Limb (tissue), 2 donors: ENCODE results near the gene SELENOI.

Experiments
- DNase-seq, 2 donors: peaks; one replicate each; pipeline ENCODE4 v3.0.0-alpha.2; 2016; ENCODE audit errors: extremely low spot score in 2 of 2

Gene SELENOI

GRCh38 chr2:26410764-26411243 lies 64.9 kb downstream of the SELENOI start:
- no peak for DNase-seq

GRCh38 chr2:26411419-26411818 lies 65.5 kb downstream of the SELENOI start:
- no peak for DNase-seq

- DNase-seq: no peak
Observed at GRCh38 chr2:26412091-26412673, 66.2 kb downstream of the SELENOI start.

- DNase-seq: no peak
Observed at GRCh38 chr2:26414311-26414710, 68.4 kb downstream of the SELENOI start.

GRCh38 chr2:26421961-26422360 lies 76.0 kb downstream of the SELENOI start:
- DNase-seq: no peak

- no peak for DNase-seq
Observed at GRCh38 chr2:26422947-26423629, 77.1 kb downstream of the SELENOI start.

- DNase-seq: no peak
Observed at GRCh38 chr2:26423750-26424149, 77.8 kb downstream of the SELENOI start.

GRCh38 chr2:26424221-26424620 lies 78.3 kb downstream of the SELENOI start:
- no peak for DNase-seq

- no peak for DNase-seq
Observed at GRCh38 chr2:26428846-26429245, 82.9 kb downstream of the SELENOI start.

- DNase-seq: peak in 1 of 2 donors; percentile 51
Observed at GRCh38 chr2:26429779-26430578, 84.0 kb downstream of the SELENOI start.

- DNase-seq: no peak
Observed at GRCh38 chr2:26430826-26431225, 84.9 kb downstream of the SELENOI start.

- no peak for DNase-seq
Observed at GRCh38 chr2:26432363-26432762, 86.4 kb downstream of the SELENOI start.

GRCh38 chr2:26432859-26433258 lies 86.9 kb downstream of the SELENOI start:
- no peak for DNase-seq

GRCh38 chr2:26435106-26435505 lies 89.2 kb downstream of the SELENOI start:
- DNase-seq: no peak

- no peak for DNase-seq
Observed at GRCh38 chr2:26438526-26438925, 92.6 kb downstream of the SELENOI start.

GRCh38 chr2:26438926-26439325 lies 93.0 kb downstream of the SELENOI start:
- DNase-seq: no peak

GRCh38 chr2:26442301-26442700 lies 96.4 kb downstream of the SELENOI start:
- no peak for DNase-seq

GRCh38 chr2:26442707-26443106 lies 96.8 kb downstream of the SELENOI start:
- DNase-seq: no peak

- no peak for DNase-seq
Observed at GRCh38 chr2:26444236-26444635, 98.3 kb downstream of the SELENOI start.
